AG09319 (cell line): ENCODE results near the gene DEXI.

Experiments
- DNase-seq: peaks from one replicate; pipeline ENCODE4 v3.0.0-alpha.2; 2010; ENCODE audit warnings: low read depth; ENCODE audit errors: extremely low read depth
- CTCF ChIP-seq: IDR thresholded peaks from 2 replicates; pipeline ENCODE4 v1.5.1; 2011; ENCODE audit warnings: low read depth, mild to moderate bottlenecking, inconsistent platforms, low read length, moderate library complexity

Gene DEXI

DNA sequence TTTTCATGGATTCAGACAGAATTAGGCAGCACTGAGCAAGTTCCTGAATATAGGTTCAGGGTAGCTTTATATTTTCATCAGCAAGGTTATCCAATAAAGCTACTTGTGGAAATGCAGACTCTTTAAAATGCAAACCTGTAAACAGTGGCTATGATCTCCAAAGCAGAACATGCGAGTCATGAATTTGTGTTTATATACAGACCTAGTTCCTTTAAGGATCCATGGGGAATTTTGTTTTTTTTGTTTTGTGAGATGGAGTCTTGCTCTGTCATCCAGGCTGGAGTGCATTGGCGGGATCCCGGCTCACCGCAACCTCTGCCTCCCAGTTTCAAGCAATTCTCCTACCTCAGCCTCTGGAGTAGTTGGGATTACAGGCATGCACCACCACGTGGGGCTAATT is 16.9 kb upstream of the DEXI start:
- no peak for DNase-seq
- no peak for TF ChIP-seq CTCF

DNA sequence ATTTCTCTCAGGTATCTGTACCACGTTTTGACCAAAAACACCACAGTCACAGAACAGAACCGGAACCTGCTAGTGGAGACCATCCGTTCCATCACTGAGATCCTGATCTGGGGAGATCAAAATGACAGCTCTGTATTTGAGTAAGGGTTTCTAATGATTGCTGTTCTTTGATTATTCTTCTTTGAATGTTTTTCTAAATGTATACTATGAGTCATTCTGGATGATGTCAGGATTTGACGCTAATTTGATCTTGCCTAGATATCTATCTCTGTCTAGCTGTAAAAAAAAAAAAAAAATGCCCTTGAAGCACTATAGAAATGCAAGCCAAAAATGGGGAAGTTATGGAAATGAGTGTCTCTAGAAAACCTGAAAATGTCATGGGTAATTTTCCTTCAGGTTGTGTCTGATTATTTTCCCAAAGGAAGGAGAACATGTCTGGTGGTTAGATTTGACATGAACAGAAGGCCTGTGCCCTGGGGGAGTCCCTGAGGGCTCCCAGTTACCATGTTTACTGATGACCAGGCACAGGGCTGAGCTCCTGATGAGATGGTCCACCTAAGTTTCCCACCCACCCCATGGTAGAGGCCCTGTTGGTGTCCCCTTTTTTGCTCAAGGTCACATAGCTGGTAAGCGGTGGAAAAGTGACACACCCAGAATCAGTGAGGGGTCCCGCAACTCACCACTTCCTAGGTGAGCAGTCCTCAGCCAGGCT is 15.7 kb upstream of the DEXI start:
- no peak for TF ChIP-seq CTCF

DNA sequence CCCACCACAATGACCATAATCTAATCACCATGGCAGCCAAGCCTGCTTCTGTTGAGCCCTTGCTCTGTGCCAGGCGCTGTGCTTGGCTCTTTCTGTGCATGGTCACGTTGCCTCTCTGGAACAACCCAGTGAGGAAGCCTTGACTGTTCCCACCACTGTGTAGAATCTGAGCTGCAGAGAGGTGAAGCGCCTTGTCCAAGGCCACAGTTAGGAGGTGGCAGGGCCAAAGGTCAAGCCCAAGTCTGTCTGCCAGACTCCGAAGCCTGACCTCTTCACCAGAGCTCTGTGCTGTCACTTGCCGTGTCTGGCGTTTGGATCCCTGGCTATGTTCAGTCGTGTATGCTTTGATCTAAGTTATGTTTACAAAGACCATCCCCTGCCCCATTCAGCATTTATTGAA is 12.6 kb upstream of the DEXI start:
- TF ChIP-seq CTCF: no peak
- DNase-seq: no peak

More for the DNA sequence above, 15.7 kb upstream of the DEXI start:
- DNase-seq: no peak

GRCh38 chr16:10951026-10951425 is 8.8 kb upstream of the DEXI start:
- DNase-seq: no peak
- TF ChIP-seq CTCF: no peak

GRCh38 chr16:10950393-10950792 is 8.1 kb upstream of the DEXI start:
- no peak for TF ChIP-seq CTCF
- DNase-seq: no peak

DNA sequence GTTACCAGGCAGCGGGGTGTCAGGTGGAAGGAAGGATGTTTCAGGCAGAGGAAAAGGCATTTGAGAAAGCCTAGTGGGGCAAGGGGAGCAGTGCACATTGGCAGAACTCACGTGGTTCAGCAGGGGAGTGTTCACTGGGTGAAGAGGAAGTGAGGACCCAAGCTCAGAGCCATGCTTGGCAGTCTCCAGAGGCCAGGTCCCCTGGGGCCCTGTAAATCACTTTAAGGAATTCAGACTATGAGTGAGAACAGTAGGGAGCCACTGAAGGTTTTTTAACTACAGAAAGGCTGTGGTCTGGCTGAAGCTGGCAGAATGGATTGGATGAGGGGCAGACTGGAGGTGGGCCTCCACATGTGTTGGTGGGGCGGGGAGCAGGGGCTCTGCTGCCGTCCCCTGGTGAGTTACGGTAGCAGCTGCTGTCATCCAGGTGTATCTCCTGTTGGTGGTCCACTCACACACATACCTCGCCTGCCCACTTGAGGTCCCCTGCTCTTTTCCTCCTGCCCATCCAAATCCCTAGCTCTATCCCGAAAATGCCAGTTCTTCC is 7.2 kb upstream of the DEXI start:
- no peak for DNase-seq
- TF ChIP-seq CTCF: no peak

- no peak for DNase-seq
- TF ChIP-seq CTCF: no peak
Observed at GRCh38 chr16:10947211-10947787, 5.0 kb upstream of the DEXI start.
